ENCODE results near the gene PICALM. TPM values are rescaled to one million over a fixed set of nuclear protein-coding genes. Genes with fewer than 3 reads are reported as not detected.

PICALM gene
- total and polyA plus RNA-seq, 2 of the 13 experiments (the other 11 are each of a cell fraction or from before 2014, with no cell fraction given), result 97.6 to 154 TPM

DNA sequence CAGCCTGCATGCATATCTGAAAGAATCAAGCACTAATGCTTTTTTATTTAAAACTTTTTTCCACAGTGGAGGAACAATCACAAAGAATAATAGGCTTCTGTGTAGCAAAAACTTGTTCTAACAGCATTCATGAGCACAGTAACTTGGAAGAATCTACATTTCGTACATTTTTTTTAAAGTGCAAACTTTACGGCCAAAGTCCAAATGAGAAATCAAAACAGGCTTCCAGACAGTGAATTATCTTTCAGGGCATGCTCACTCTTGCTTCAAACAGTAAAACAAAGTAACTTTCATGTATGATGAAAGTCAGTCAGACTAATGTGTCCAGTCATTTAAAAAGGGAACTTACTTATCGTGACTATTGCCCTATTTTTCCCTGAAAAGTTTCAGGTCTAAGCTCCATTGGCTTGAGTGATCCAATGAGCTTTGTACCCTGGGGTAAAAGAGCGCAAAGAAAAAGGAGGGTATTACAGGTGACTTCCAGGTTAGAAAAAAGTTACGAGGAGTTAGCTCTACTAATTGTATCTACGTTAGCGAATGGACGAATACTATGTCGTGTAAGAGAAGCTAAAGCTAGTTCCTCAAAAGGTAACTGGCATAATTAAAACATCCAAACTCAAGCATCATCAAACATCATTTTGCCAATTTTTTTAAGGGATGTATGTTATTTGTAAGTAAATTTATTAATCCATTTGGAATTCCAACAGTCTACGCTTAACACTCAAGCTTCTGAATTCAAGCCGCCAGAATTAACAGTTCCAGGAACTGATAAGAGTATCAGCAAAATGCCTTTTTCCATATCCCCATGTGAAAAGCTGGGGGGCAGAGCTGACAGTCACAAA, 1.7 kb downstream of the PICALM start (continued):
- TF ChIP-seq RXRB (CRISPR knock-in tag; IDR thresholded peaks at IDR 0.05; ENCODE audit: borderline replicate concordance) (peak; percentile 65), SPEN (CRISPR knock-in tag; IDR thresholded peaks at IDR 0.05; ENCODE audit: low read depth) (no peak), ZFP41 (CRISPR knock-in tag; IDR thresholded peaks at IDR 0.05; ENCODE audit: borderline replicate concordance) (no peak), ZNF567 (CRISPR knock-in tag; IDR thresholded peaks at IDR 0.05; ENCODE audit: borderline replicate concordance) (no peak), ZNF383 (CRISPR knock-in tag; IDR thresholded peaks at IDR 0.05; ENCODE audit: borderline replicate concordance) (no peak), ARNT (IDR thresholded peaks at IDR 0.05) (no peak), MAZ (IDR thresholded peaks at IDR 0.05; ENCODE audit: borderline replicate concordance, low read depth, low read length) (no peak), MAZ (CRISPR knock-in tag; IDR thresholded peaks at IDR 0.05; ENCODE audit: low read depth) (no peak), ZBTB7B (CRISPR knock-in tag; IDR thresholded peaks at IDR 0.05) (0 out of 2 replicates have a peak, but pooled peaks have one; percentile 17), ZNF343 (CRISPR knock-in tag; IDR thresholded peaks at IDR 0.05) (no peak), MXD4 (CRISPR knock-in tag; IDR thresholded peaks at IDR 0.05) (no peak), KLF9 (CRISPR knock-in tag; IDR thresholded peaks at IDR 0.05; ENCODE audit: low read depth) (no peak), ERF (CRISPR knock-in tag; IDR thresholded peaks at IDR 0.05) (0 out of 2 replicates have a peak, but pooled peaks have one; percentile 31)
- TF ChIP-seq, protein P1, sequence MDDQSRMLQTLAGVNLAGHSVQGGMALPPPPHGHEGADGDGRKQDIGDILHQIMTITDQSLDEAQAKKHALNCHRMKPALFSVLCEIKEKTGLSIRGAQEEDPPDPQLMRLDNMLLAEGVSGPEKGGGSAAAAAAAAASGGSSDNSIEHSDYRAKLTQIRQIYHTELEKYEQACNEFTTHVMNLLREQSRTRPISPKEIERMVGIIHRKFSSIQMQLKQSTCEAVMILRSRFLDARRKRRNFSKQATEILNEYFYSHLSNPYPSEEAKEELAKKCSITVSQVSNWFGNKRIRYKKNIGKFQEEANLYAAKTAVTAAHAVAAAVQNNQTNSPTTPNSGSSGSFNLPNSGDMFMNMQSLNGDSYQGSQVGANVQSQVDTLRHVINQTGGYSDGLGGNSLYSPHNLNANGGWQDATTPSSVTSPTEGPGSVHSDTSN (CRISPR knock-in tag; IDR thresholded peaks at IDR 0.05; ENCODE audit: borderline replicate concordance), result no peak
- TF ChIP-seq, protein P2, sequence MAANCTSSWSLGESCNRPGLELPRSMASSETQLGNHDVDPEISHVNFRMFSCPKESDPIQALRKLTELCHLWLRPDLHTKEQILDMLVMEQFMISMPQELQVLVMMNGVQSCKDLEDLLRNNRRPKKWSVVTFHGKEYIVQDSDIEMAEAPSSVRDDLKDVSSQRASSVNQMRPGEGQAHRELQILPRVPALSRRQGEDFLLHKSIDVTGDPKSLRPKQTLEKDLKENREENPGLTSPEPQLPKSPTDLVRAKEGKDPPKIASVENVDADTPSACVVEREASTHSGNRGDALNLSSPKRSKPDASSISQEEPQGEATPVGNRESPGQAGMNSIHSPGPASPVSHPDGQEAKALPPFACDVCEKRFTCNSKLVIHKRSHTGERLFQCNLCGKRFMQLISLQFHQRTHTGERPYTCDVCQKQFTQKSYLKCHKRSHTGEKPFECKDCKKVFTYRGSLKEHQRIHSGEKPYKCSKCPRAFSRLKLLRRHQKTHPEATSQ (CRISPR knock-in tag; IDR thresholded peaks at IDR 0.05; ENCODE audit: borderline replicate concordance), result no peak
- TF ChIP-seq, protein P3, sequence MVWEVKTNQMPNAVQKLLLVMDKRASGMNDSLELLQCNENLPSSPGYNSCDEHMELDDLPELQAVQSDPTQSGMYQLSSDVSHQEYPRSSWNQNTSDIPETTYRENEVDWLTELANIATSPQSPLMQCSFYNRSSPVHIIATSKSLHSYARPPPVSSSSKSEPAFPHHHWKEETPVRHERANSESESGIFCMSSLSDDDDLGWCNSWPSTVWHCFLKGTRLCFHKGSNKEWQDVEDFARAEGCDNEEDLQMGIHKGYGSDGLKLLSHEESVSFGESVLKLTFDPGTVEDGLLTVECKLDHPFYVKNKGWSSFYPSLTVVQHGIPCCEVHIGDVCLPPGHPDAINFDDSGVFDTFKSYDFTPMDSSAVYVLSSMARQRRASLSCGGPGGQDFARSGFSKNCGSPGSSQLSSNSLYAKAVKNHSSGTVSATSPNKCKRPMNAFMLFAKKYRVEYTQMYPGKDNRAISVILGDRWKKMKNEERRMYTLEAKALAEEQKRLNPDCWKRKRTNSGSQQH (CRISPR knock-in tag; IDR thresholded peaks at IDR 0.05; ENCODE audit: low read depth), result no peak
- TF ChIP-seq, protein P4, sequence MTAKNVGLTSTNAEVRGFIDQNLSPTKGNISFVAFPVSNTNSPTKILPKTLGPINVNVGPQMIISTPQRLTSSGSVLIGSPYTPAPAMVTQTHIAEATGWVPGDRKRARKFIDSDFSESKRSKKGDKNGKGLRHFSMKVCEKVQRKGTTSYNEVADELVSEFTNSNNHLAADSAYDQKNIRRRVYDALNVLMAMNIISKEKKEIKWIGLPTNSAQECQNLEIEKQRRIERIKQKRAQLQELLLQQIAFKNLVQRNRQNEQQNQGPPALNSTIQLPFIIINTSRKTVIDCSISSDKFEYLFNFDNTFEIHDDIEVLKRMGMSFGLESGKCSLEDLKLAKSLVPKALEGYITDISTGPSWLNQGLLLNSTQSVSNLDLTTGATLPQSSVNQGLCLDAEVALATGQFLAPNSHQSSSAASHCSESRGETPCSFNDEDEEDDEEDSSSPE (CRISPR knock-in tag; IDR thresholded peaks at IDR 0.05), result 0 out of 2 replicates have a peak, but pooled peaks have one; percentile 31
- TF ChIP-seq, protein P5, sequence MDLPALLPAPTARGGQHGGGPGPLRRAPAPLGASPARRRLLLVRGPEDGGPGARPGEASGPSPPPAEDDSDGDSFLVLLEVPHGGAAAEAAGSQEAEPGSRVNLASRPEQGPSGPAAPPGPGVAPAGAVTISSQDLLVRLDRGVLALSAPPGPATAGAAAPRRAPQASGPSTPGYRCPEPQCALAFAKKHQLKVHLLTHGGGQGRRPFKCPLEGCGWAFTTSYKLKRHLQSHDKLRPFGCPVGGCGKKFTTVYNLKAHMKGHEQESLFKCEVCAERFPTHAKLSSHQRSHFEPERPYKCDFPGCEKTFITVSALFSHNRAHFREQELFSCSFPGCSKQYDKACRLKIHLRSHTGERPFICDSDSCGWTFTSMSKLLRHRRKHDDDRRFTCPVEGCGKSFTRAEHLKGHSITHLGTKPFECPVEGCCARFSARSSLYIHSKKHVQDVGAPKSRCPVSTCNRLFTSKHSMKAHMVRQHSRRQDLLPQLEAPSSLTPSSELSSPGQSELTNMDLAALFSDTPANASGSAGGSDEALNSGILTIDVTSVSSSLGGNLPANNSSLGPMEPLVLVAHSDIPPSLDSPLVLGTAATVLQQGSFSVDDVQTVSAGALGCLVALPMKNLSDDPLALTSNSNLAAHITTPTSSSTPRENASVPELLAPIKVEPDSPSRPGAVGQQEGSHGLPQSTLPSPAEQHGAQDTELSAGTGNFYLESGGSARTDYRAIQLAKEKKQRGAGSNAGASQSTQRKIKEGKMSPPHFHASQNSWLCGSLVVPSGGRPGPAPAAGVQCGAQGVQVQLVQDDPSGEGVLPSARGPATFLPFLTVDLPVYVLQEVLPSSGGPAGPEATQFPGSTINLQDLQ (CRISPR knock-in tag; IDR thresholded peaks at IDR 0.05), result no peak
- TF ChIP-seq, protein P6, sequence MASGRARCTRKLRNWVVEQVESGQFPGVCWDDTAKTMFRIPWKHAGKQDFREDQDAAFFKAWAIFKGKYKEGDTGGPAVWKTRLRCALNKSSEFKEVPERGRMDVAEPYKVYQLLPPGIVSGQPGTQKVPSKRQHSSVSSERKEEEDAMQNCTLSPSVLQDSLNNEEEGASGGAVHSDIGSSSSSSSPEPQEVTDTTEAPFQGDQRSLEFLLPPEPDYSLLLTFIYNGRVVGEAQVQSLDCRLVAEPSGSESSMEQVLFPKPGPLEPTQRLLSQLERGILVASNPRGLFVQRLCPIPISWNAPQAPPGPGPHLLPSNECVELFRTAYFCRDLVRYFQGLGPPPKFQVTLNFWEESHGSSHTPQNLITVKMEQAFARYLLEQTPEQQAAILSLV (CRISPR knock-in tag; IDR thresholded peaks at IDR 0.05; ENCODE audit: borderline replicate concordance), result no peak
